Tibial nerve (tissue), 3 donors: ENCODE results near the gene SERPINA3.

Experiments
- POLR2A ChIP-seq, 2 donors: fragments of 450-650 bp; IDR thresholded peaks; one replicate each; pipeline ENCODE4 v1.6.1; 2017; ENCODE audit warnings: antibody characterized with exemption in 2 of 2, mild to moderate bottlenecking in 2 of 2, moderate library complexity in 2 of 2
- TF ChIP-seq, protein P1 (sequence below), 5 experiments: fragments of 200-600 bp in 3 of 5; fragments of 450-650 bp in 2 of 5; sonication (generic) in 3 of 5; IDR thresholded peaks; one replicate each; pipeline ENCODE4 v1.5.1; 2016 to 2019; ENCODE audit warnings: antibody characterized with exemption in 5 of 5, mild to moderate bottlenecking in 3 of 5, moderate library complexity in 2 of 5

DNA sequence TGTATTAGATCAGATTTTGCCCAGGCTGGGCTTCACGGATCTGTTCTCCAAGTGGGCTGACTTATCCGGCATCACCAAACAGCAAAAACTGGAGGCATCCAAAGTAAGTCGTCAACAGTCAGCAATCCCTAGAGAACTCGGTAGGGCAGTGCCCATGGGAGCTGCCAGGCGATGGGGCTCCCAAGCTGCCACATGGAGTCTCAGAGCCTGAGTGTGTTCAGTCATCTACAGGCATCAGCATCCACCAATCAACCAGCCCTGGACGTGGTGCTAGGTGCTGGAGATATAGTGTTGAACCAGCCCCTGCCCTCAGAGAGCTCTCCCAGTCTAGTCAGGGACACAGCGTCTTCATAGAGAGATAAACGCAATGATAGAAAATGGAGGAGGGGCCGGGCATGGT is 44.0 kb upstream of the SERPINA3 start:
- TF ChIP-seq, protein P1, sequence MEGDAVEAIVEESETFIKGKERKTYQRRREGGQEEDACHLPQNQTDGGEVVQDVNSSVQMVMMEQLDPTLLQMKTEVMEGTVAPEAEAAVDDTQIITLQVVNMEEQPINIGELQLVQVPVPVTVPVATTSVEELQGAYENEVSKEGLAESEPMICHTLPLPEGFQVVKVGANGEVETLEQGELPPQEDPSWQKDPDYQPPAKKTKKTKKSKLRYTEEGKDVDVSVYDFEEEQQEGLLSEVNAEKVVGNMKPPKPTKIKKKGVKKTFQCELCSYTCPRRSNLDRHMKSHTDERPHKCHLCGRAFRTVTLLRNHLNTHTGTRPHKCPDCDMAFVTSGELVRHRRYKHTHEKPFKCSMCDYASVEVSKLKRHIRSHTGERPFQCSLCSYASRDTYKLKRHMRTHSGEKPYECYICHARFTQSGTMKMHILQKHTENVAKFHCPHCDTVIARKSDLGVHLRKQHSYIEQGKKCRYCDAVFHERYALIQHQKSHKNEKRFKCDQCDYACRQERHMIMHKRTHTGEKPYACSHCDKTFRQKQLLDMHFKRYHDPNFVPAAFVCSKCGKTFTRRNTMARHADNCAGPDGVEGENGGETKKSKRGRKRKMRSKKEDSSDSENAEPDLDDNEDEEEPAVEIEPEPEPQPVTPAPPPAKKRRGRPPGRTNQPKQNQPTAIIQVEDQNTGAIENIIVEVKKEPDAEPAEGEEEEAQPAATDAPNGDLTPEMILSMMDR (IDR thresholded peaks at IDR 0.05): no peak
- no peak for TF ChIP-seq POLR2A (IDR thresholded peaks at IDR 0.05)
